Gastrocnemius medialis (tissue), 4 donors: ENCODE measurements around the gene ZNF670. TPM values are rescaled to one million over a fixed set of nuclear protein-coding genes. Genes with fewer than 3 reads are reported as not detected.

ENCODE experiments used
- ATAC-seq, 2 donors: fragments of 150-250 bp; one replicate each; pipeline ENCODE4 v1.9.1; 2016
- DNase-seq, 2 donors: peaks; one replicate each; pipeline ENCODE4 v3.0.0-alpha.2; 2019
- H3K27ac ChIP-seq, 4 donors: fragments of 200-600 bp; sonication (generic); 1 replicate in 1 of 4; 2 replicates in 3 of 4; pipeline ENCODE4 v1.5.1; 2016 to 2018; ENCODE audit warnings: mild to moderate bottlenecking in 2 of 4, moderate library complexity in 1 of 4
- H3K27me3 ChIP-seq, 3 donors: fragments of 200-600 bp; sonication (generic) in 2 of 3; 1 replicate in 1 of 3; 2 replicates in 2 of 3; pipeline versions ENCODE4 v1.5.1 to v1.6.0; 2016 to 2019; ENCODE audit warnings: mild to moderate bottlenecking in 1 of 3, moderate library complexity in 1 of 3
- H3K36me3 ChIP-seq, 2 donors: fragments of 200-600 bp; sonication (generic) in 1 of 2; one replicate each; pipeline ENCODE4 v1.5.1; 2017 to 2018
- H3K4me1 ChIP-seq, 2 donors: fragments of 200-600 bp; sonication (generic) in 1 of 2; one replicate each; pipeline ENCODE4 v1.5.1; 2016 to 2017; ENCODE audit warnings: mild to moderate bottlenecking in 2 of 2
- H3K4me3 ChIP-seq, 4 donors: fragments of 200-600 bp; sonication (generic) in 3 of 4; 1 replicate in 1 of 4; 2 replicates in 3 of 4; pipeline ENCODE4 v1.5.1; 2016 to 2019; ENCODE audit warnings: mild to moderate bottlenecking in 2 of 4
- H3K9me3 ChIP-seq, 3 donors: fragments of 200-600 bp; sonication (generic) in 2 of 3; 1 replicate in 1 of 3; 2 replicates in 2 of 3; pipeline ENCODE4 v1.5.1; 2016 to 2019
- POLR2A ChIP-seq, 2 donors: fragments of 450-650 bp; IDR thresholded peaks; one replicate each; pipeline ENCODE4 v1.6.1; 2017; ENCODE audit warnings: antibody characterized with exemption in 2 of 2, mild to moderate bottlenecking in 2 of 2, moderate library complexity in 2 of 2
- in situ Hi-C, 4 donors: fragments of 200-750 bp; cut with MboI; loops; one replicate each; pipeline versions ENCODE4 v1.15.0 to v1.8.0; 2017; ENCODE audit warnings: low sequenced_read_pairs in 4 of 4
- intact Hi-C: fragments of 100-400 bp; cut with DNase I; formaldehyde crosslinking; loops from one replicate; pipeline ENCODE4 v1.15.1; 2023; ENCODE audit warnings: low total_unique reads
- total RNA-seq, 4 donors: library from RNA; depleted of rRNA; stranded (reverse); fragments of >200 nt; gene quantifications; one replicate each; pipeline versions ENCODE4 v1.1.0 to v1.2.3, GENCODE V29; 2016
- TF ChIP-seq, protein P1 (sequence below), 5 experiments: fragments of 450-650 bp in 3 of 5; fragments of 200-600 bp in 2 of 5; sonication (generic) in 2 of 5; IDR thresholded peaks in 4 of 5; conservative IDR thresholded peaks in 1 of 5; 1 replicate in 4 of 5; 2 replicates in 1 of 5; pipeline ENCODE4 v1.5.1; 2016 to 2019; ENCODE audit warnings: antibody characterized with exemption in 5 of 5, mild to moderate bottlenecking in 3 of 5, moderate library complexity in 3 of 5

Gene ZNF670
- total RNA-seq, 4 donors from 2014 or later = 0.49 to 1.3 (median 0.52) TPM

DNA sequence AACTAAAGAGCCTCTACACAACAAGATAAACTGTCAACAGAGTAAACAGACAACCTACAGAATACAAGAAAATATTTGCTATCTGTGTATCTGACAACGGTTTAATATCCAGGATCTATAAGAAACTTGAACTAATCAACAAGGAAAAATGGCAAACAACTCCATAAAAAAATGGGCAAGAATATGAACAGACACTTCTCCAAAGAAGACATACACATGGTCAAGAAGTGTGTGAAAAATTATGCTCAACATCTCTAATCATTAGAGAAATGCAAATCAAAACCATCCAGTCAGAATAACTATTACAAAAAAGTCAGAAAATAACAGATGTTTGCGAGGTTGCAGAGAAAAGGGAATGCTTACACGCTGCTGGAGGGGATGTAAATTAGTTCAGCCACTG lies 8.0 kb downstream of the ZNF670 start:
- ATAC-seq = no peak
- intact Hi-C loops = no loop called here
- Histone ChIP-seq H3K9me3 (no peaks in the 10 kb centered on the region), H3K4me3 (no peak overlapping the region), H3K27me3 (no peaks in the 10 kb centered on the region), H3K4me1 (no peaks in the 10 kb centered on the region), H3K36me3 (no peaks in the 10 kb centered on the region), H3K27ac (no peak overlapping the region)
- TF ChIP-seq POLR2A (IDR thresholded peaks at IDR 0.05) = no peak
- TF ChIP-seq, protein P1, sequence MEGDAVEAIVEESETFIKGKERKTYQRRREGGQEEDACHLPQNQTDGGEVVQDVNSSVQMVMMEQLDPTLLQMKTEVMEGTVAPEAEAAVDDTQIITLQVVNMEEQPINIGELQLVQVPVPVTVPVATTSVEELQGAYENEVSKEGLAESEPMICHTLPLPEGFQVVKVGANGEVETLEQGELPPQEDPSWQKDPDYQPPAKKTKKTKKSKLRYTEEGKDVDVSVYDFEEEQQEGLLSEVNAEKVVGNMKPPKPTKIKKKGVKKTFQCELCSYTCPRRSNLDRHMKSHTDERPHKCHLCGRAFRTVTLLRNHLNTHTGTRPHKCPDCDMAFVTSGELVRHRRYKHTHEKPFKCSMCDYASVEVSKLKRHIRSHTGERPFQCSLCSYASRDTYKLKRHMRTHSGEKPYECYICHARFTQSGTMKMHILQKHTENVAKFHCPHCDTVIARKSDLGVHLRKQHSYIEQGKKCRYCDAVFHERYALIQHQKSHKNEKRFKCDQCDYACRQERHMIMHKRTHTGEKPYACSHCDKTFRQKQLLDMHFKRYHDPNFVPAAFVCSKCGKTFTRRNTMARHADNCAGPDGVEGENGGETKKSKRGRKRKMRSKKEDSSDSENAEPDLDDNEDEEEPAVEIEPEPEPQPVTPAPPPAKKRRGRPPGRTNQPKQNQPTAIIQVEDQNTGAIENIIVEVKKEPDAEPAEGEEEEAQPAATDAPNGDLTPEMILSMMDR (IDR thresholded peaks at IDR 0.05 in 4 of 5, conservative IDR thresholded peaks at IDR 0.05 in 1 of 5) = no peak
- no peak for DNase-seq
- in situ Hi-C loops = no loop called here

DNA sequence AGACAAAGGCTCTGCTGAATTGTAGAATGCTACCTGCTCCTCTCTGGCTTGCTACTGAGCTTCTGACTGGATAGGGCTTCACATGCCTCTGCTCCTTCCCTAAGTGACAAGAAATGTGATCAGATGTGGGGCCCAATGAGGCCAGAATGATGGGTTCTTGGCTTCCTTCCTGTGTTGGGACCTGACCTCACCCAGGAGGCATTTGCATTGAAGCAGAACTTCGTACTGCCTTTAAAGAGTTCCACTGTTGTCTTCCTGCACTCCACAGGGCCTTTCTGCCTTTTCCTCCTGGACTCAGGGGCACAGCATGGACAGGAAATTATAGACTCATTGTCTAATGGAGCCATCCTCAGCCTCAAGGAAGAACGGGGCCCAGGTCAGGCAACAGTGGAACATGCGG lies 14.3 kb downstream of the ZNF670 start:
- Histone ChIP-seq H3K27me3 (no peaks in the 10 kb centered on the region), H3K4me3 (no peak overlapping the region), H3K27ac (no peak overlapping the region), H3K36me3 (no peaks in the 10 kb centered on the region), H3K4me1 (no peaks in the 10 kb centered on the region), H3K9me3 (no peaks in the 10 kb centered on the region)
- in situ Hi-C loops (no loop called here), intact Hi-C loops (no loop called here)
- DNase-seq (no peak), ATAC-seq (no peak)
- no peak for TF ChIP-seq POLR2A (IDR thresholded peaks at IDR 0.05)
- TF ChIP-seq, protein P1 (IDR thresholded peaks at IDR 0.05 in 4 of 5, conservative IDR thresholded peaks at IDR 0.05 in 1 of 5) = no peak

DNA sequence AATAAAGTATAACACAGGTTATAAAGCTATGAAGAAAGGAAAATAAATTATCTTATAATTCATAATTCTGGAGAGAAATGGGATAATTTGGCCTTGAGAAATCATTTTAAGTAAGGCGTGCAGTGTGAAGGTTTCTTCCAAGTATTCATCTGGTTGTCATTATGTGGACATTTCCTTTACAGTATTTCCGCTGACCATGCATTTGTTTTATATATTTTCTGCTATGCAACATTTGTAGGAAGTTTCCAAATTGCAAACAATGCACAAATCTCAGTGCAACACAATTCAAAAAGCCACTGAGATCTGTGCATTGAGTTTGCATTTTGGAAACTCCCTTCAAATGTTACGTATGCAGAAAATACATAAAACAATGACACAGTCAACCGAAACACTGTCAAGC lies 17.8 kb downstream of the ZNF670 start:
- in situ Hi-C loops (no loop called here), intact Hi-C loops (no loop called here)
- Histone ChIP-seq H3K4me1 (no peaks in the 10 kb centered on the region), H3K27ac (no peak overlapping the region), H3K36me3 (no peaks in the 10 kb centered on the region), H3K27me3 (no peaks in the 10 kb centered on the region), H3K4me3 (no peak overlapping the region), H3K9me3 (peaks cover 0 to 9% (median 0%) of the 10 kb centered on the region in 3 donors)
- no peak for TF ChIP-seq POLR2A (IDR thresholded peaks at IDR 0.05)
- TF ChIP-seq, protein P1 (IDR thresholded peaks at IDR 0.05 in 4 of 5, conservative IDR thresholded peaks at IDR 0.05 in 1 of 5) = no peak
- ATAC-seq (no peak), DNase-seq (no peak)

DNA sequence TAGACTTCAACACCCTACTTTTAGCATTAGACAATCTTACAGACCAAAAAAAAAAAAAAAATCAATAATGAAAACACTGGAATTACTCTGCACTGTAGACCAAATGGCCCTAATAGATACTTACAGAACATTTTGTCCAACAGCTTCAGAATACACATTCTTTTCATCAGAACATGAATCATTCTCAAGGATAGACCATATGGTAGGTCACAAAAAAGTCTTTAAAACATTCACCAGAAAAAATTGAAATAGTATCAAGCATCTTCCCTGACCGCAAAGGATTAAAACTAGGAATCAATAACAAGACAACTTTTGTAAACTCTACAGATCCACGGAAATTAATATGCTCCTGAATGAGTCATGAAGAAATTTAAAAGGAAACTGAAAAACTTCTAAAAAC lies 22.5 kb downstream of the ZNF670 start:
- Histone ChIP-seq H3K4me3 (no peak overlapping the region), H3K9me3 (peaks cover 0 to 9% (median 0%) of the 10 kb centered on the region in 3 donors), H3K36me3 (no peaks in the 10 kb centered on the region), H3K27me3 (no peaks in the 10 kb centered on the region), H3K27ac (no peak overlapping the region), H3K4me1 (no peaks in the 10 kb centered on the region)
- ATAC-seq (no peak), DNase-seq (no peak)
- in situ Hi-C loops = no loop called here
- TF ChIP-seq, protein P1 (IDR thresholded peaks at IDR 0.05 in 4 of 5, conservative IDR thresholded peaks at IDR 0.05 in 1 of 5) = no peak
- no peak for TF ChIP-seq POLR2A (IDR thresholded peaks at IDR 0.05)
- intact Hi-C loops = no loop called here

DNA sequence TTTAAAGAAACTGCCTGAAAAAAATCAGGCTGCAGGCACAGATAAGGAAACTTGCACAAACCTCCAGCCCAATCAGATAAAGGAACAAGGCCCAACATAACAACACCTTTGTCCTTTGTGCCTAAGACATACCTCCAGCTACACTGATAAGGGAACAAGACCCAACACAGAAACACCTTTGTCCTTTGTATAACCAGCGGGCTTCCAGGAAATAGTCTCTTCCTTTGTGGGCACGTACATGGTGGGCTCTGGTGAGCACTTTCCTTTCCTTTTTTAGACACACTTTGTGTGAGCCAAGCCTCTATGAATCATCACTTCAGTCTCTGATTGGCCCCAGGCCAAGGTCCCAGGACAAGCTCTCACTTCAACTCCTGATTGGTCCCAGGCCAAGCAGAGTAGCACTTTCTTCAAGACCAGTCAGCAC lies 23.6 kb downstream of the ZNF670 start:
- Histone ChIP-seq H3K36me3 (no peaks in the 10 kb centered on the region), H3K4me1 (no peaks in the 10 kb centered on the region), H3K9me3 (peaks cover 0 to 9% (median 0%) of the 10 kb centered on the region in 3 donors), H3K27me3 (no peaks in the 10 kb centered on the region), H3K27ac (no peak overlapping the region), H3K4me3 (no peak overlapping the region)
- ATAC-seq (no peak), DNase-seq (no peak)
- in situ Hi-C loops (no loop called here), intact Hi-C loops (no loop called here)
- TF ChIP-seq POLR2A (IDR thresholded peaks at IDR 0.05) = no peak
- TF ChIP-seq, protein P1 (IDR thresholded peaks at IDR 0.05 in 4 of 5, conservative IDR thresholded peaks at IDR 0.05 in 1 of 5) = no peak
